ENCODE measurements around the gene KDM6B.

DNA sequence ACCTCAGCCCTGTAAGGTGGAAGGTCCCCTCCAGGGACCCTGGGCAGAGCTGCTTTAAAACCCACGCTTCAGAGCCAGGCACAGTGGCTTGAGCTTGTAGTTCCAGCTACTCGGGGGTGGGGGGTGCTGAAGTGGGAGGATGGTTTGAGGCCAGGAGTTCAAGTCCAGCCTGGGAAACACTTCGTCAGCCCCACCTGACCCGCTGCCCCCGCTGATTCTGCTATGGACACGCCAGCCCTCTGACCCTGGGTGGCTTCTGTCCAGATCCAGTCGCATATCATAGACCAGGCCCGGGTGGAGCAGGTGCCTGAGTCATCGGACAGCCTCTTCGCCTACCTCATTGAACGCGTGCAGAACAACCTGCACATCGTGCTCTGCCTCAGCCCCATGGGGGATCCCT is 35.2 kb upstream of the KDM6B start:
- TF ChIP-seq TAF1 (IDR thresholded peaks at IDR 0.05; ENCODE audit: low read depth, low read length) (no peak), PAX5 (IDR thresholded peaks at IDR 0.05; ENCODE audit: insufficient read depth, low read length, severe bottlenecking) (no peak), POLR2AphosphoS5 (IDR thresholded peaks at IDR 0.05; ENCODE audit: low read depth, low read length) (no peak), SPI1 (IDR thresholded peaks at IDR 0.05; ENCODE audit: low read depth, low read length) (no peak), POLR2A (IDR thresholded peaks at IDR 0.05; ENCODE audit: low read depth, low read length) (no peak)
